Lower lobe of right lung (tissue), 2 donors: ENCODE measurements around the gene LRCH4. TPM values are rescaled to one million over a fixed set of nuclear protein-coding genes. Genes with fewer than 3 reads are reported as not detected.
"Not testable (repeated sequence)": the region's sequence is repeated elsewhere in the genome, so short reads cannot be mapped to it uniquely, and the experiment has no call there.

ENCODE experiments used
- ATAC-seq, 2 donors: fragments of 200-7000 bp; cut with Tn5 transposase; one replicate each; pipeline ENCODE4 v1.9.1; 2020 to 2022; ENCODE audit warnings: mild to moderate bottlenecking in 2 of 2, moderate library complexity in 2 of 2
- DNase-seq: peaks from one replicate; pipeline ENCODE4 v3.0.0-alpha.2; 2020
- H3K27ac ChIP-seq: fragments of 200-600 bp; one replicate; pipeline ENCODE4 v1.8.0; 2022
- H3K27me3 ChIP-seq: fragments of 200-600 bp; one replicate; pipeline ENCODE4 v1.8.0; 2022; ENCODE audit warnings: low read depth
- H3K36me3 ChIP-seq: fragments of 200-600 bp; one replicate; pipeline ENCODE4 v1.8.0; 2022; ENCODE audit warnings: mild to moderate bottlenecking
- H3K4me1 ChIP-seq: fragments of 200-600 bp; one replicate; pipeline ENCODE4 v1.8.0; 2022
- H3K4me3 ChIP-seq: fragments of 200-600 bp; one replicate; pipeline ENCODE4 v1.8.0; 2022; ENCODE audit warnings: mild to moderate bottlenecking
- H3K9me3 ChIP-seq: fragments of 200-600 bp; one replicate; pipeline ENCODE4 v1.8.0; 2022
- intact Hi-C: fragments of 100-400 bp; cut with DNase I; formaldehyde crosslinking; loops from one replicate; pipeline ENCODE4 v1.11.0; 2022
- total RNA-seq: library from RNA; stranded (reverse); fragmentation: NEBNext Ultra II Directional; extraction: Animal tissue kit (Norgen Biotek cat#: 25700); gene quantifications from one replicate; pipeline ENCODE4 v1.2.1, GENCODE V29; 2021
- TF ChIP-seq, protein P1 (sequence below): fragments of 200-600 bp; IDR thresholded peaks from one replicate; pipeline ENCODE4 v1.8.0; 2022; ENCODE audit warnings: antibody characterized with exemption, mild to moderate bottlenecking
- donor health status: DM: no; HTN: yes; CAD: no; lungs with severe emphysema.

The LRCH4 gene
- total RNA-seq, 1 donor from 2014 or later: 80.3 TPM

DNA sequence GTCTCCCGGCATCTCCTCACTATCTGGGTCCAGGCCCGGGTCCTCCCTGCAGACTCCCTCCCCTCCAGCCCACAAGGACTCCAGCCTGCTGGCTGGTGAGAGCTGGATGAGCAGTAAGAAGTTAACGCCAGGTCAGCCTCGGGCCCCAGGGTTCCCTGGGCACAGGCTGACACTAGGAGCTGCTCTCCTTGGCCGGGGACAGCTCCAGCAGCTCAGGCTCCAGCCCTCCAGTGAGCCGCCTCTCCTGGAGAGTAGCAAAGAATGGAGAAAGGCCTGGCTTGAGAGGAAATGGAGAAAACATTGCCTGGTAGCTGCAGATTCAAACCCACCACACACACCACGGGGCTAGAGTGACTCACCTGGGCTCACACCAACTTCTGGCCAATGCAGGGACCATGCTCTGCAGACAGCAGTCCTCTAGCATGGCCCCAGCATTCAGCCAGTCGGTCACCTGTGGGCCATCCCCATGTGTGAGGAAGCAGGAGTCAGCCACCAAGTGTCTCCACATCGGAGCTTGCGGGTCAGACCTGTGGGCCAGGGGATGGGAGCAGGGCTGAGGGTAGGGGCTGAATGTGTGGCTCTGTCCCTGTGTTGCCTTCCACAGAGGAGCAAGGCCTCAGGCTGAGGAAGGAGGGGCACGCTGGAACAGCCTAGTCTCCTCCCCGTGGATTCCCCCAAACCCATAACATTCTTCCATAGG is 18.7 kb downstream of the LRCH4 start:
- Histone ChIP-seq H3K36me3 (peaks cover 25% of the 10 kb centered on the region), H3K27ac (no peak overlapping the region), H3K4me3 (no peak overlapping the region), H3K4me1 (peaks cover 27% of the 10 kb centered on the region), H3K27me3 (no peaks in the 10 kb centered on the region), H3K9me3 (no peaks in the 10 kb centered on the region)
- intact Hi-C loops: loop anchor here (10.0 kb wide), 1 partner anchor 128 kb away; the partner anchor contains the start of gene GIGYF1
- TF ChIP-seq, protein P1, sequence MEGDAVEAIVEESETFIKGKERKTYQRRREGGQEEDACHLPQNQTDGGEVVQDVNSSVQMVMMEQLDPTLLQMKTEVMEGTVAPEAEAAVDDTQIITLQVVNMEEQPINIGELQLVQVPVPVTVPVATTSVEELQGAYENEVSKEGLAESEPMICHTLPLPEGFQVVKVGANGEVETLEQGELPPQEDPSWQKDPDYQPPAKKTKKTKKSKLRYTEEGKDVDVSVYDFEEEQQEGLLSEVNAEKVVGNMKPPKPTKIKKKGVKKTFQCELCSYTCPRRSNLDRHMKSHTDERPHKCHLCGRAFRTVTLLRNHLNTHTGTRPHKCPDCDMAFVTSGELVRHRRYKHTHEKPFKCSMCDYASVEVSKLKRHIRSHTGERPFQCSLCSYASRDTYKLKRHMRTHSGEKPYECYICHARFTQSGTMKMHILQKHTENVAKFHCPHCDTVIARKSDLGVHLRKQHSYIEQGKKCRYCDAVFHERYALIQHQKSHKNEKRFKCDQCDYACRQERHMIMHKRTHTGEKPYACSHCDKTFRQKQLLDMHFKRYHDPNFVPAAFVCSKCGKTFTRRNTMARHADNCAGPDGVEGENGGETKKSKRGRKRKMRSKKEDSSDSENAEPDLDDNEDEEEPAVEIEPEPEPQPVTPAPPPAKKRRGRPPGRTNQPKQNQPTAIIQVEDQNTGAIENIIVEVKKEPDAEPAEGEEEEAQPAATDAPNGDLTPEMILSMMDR: no peak
- ATAC-seq (no peak), DNase-seq (no peak)

DNA sequence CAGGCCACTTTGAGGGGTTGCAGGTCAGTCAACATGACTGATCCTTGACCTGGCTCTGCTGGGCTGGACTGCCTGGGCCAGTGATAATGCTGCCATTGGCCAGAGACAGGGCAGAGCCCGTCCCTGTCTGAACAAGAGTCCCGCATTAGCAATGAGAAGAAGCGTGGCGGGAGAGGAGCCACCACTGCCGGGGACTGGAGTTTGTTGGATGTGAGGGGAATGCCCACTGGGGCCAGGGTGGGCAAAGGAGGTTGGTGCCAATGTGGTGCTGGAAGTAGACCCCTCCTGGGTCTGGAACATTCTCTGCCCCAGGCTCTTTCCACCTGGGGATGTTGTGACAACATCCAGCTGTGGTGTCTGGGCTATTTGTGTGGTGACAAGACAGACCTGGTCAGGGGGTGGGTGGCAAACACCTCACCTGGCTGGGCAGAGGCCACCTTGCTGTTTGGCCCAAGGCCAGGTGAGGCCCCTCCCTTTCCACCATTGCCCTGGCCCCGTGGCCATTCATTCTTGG is 19.9 kb downstream of the LRCH4 start:
- DNase-seq (no peak), ATAC-seq (no peak)
- intact Hi-C loops: loop anchor here (10.0 kb wide), 1 partner anchor 129 kb away; the partner anchor contains the start of gene GIGYF1
- Histone ChIP-seq H3K27me3 (no peaks in the 10 kb centered on the region), H3K4me1 (peaks cover 24% of the 10 kb centered on the region), H3K9me3 (no peaks in the 10 kb centered on the region), H3K4me3 (no peak overlapping the region), H3K27ac (no peak overlapping the region), H3K36me3 (peaks cover 35% of the 10 kb centered on the region)
- TF ChIP-seq, protein P1: no peak

DNA sequence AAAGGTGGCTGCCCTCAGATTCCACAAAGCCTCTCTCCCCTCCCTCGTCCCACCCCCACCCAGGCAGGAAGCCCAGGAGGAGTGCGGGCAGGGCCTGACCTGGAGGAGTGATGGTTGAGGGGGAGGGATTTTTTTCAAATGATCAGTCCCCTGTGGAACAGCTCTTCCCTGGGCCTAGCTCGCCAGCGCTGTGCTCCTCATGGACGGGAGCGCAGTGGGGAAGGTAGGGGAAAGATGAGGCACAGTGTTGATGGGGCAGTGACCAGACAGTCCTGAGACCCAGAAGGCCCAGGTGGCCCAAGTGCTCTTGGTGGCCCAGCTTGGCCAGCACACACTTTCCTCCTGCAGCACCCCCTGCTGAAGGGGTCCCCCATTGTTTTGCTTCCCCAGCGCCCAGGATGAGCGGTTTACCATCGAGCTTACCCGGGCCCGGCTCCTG is 20.8 kb downstream of the LRCH4 start:
- Histone ChIP-seq H3K4me1 (peaks cover 15% of the 10 kb centered on the region), H3K4me3 (no peak overlapping the region), H3K9me3 (no peaks in the 10 kb centered on the region), H3K27ac (no peak overlapping the region), H3K27me3 (no peaks in the 10 kb centered on the region), H3K36me3 (peaks cover 35% of the 10 kb centered on the region)
- DNase-seq: no peak
- ATAC-seq: no peak
- intact Hi-C loops: loop anchor here (10.0 kb wide), 1 partner anchor 130 kb away; the partner anchor contains the start of gene GIGYF1
- TF ChIP-seq, protein P1: no peak

DNA sequence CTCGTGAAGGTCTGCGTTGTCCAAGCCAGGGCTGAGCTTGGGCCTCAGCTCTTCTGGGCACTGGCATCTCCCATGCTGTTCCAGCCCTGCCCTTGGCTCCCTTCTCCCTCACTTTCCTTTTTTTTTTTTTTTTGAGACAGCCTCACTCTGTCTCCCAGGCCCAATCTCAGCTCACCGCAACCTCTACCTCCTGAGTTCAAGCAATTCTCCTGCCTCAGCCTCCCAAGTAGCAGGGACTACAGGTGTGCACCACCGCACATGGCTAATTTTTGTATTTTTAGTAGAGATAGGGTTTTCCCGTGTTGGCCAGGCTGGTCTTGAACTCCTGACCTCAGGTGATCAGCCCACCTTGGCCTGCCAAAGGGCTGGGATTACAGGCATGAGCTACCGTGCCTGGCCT is 21.5 kb downstream of the LRCH4 start:
- intact Hi-C loops: loop anchor here (10.0 kb wide), 1 partner anchor 130 kb away; the partner anchor contains the start of gene GIGYF1
- ATAC-seq, DNase-seq, H3K27ac ChIP-seq, H3K27me3 ChIP-seq, H3K9me3 ChIP-seq, H3K4me3 ChIP-seq: not testable (repeated sequence)
- Histone ChIP-seq H3K36me3 (peaks cover 35% of the 10 kb centered on the region), H3K4me1 (peaks cover 14% of the 10 kb centered on the region)

DNA sequence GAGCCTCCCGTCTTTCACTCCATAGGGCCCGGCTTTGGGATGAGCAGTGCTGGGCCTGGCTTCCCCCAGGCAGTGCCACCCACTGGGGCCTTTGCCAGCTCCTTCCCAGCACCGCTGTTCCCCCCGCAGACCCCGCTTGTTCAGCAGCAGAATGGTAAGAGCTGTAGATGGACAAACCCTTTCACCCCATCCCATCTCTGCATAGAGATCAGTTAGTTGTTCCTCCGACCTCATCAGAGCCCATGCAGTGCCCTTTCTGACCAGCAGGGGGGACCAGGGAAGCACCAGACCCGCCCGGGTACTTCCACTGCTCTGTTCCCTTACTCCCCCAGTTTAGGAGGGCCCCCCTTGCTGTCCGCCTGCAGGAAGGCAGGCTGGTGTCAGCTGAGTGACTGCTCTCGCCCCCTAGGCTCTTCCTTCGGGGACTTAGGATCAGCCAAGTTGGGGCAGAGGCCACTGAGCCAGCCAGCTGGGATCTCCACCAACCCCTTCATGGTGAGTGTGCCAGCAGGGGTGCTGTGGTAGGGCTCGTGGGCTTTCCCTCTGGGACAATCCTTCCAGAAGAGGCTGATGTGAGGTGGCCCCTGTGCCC is 22.0 kb downstream of the LRCH4 start:
- Histone ChIP-seq H3K9me3 (no peaks in the 10 kb centered on the region), H3K36me3 (peaks cover 35% of the 10 kb centered on the region), H3K27ac (no peak overlapping the region), H3K4me3 (no peak overlapping the region), H3K4me1 (peaks cover 14% of the 10 kb centered on the region), H3K27me3 (no peaks in the 10 kb centered on the region)
- TF ChIP-seq, protein P1: peak; percentile 96
- intact Hi-C loops: loop anchor here (10.0 kb wide), 1 partner anchor 131 kb away; the partner anchor contains the start of gene GIGYF1
- peak; percentile 87 for DNase-seq
- ATAC-seq: peak; percentile 75 to 76
